ENCODE results near the gene OPCML. TPM values are rescaled to one million over a fixed set of nuclear protein-coding genes. Genes with fewer than 3 reads are reported as not detected.

OPCML gene
- total RNA-seq, 1 experiment from 2014 or later: 0.13 TPM

DNA sequence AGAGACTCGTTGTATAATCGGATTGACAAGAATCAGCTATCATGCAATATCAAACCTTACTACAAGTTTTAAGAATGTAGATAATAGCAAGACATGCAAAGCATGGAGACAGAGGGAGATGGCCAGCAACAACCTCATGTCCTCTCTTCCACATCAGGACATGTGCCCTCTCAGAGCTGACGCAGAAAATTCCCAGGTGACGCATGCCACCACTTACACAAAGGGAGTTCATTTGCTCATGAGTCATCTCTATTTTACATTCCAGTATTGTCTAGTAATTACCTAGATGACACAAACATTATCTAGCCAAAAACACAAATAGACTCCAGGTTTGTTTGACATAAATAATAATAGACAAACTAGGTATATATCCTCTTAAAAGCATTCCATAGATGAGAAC lies 38.1 kb upstream of the OPCML start:
- Histone ChIP-seq H3K36me3 (ENCODE audit: insufficient read depth, low read length, poor library complexity, severe bottlenecking) (no peaks in the 10 kb centered on the region), H3K9me3 (ENCODE audit: low read depth, low read length, poor library complexity, severe bottlenecking) (peaks cover 21% of the 10 kb centered on the region), H3K4me1 (ENCODE audit: insufficient read depth, low read length, poor library complexity, severe bottlenecking) (no peaks in the 10 kb centered on the region), H3K27me3 (replicated peaks; ENCODE audit: insufficient read depth, low read depth, low read length, poor library complexity) (peaks cover 4% of the 10 kb centered on the region), H3K4me3 (ENCODE audit: low read depth, low read length, poor library complexity, severe bottlenecking) (no peak overlapping the region), H3K27ac (ENCODE audit: low read depth, low read length, poor library complexity, severe bottlenecking) (no peak overlapping the region)
- DNase-seq (ENCODE audit: low spot score): no peak
- TF ChIP-seq EZH2 (IDR thresholded peaks at IDR 0.05; ENCODE audit: borderline replicate concordance, low read depth, low read length, poor library complexity, severe bottlenecking): no peak
- TF ChIP-seq, protein P1, sequence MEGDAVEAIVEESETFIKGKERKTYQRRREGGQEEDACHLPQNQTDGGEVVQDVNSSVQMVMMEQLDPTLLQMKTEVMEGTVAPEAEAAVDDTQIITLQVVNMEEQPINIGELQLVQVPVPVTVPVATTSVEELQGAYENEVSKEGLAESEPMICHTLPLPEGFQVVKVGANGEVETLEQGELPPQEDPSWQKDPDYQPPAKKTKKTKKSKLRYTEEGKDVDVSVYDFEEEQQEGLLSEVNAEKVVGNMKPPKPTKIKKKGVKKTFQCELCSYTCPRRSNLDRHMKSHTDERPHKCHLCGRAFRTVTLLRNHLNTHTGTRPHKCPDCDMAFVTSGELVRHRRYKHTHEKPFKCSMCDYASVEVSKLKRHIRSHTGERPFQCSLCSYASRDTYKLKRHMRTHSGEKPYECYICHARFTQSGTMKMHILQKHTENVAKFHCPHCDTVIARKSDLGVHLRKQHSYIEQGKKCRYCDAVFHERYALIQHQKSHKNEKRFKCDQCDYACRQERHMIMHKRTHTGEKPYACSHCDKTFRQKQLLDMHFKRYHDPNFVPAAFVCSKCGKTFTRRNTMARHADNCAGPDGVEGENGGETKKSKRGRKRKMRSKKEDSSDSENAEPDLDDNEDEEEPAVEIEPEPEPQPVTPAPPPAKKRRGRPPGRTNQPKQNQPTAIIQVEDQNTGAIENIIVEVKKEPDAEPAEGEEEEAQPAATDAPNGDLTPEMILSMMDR (conservative IDR thresholded peaks at IDR 0.05; ENCODE audit: low read depth, low read length): no peak
- POLR2A ChIA-PET (ENCODE audit: low non-redundant PET): no interaction called here
- intact Hi-C loops (cut with micrococcal nuclease; ENCODE audit: unreplicated experiment): no loop called here
- CTCF ChIA-PET: no interaction called here
- BruUV-seq (replicated peaks): no TSS peak

DNA sequence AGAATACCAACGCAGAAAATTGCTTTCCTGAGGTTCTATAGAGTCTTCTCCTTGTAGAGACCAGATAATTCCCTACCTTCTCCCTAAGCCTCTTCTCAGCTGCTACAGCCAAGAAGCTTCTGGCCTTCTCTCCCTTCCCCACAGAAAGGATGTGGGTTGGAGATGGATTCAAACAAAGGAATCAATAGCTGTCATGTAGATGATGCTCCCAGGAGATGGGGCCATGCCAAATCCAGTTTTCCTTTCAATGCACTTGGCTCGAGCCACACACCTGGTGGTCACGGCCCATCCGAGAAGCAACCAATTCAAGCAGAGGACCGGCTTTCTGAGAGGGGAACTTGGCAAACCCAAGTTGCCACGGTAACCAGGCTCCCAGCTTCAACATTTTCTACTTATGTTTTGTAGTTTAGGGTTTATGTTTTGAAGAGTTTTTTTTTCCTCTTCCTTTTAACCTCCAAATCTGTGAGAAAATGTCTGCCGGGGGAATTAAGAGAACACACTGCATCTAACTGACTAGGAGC lies 31.3 kb upstream of the OPCML start:
- intact Hi-C loops (cut with micrococcal nuclease; ENCODE audit: unreplicated experiment): no loop called here
- no peak for DNase-seq (ENCODE audit: low spot score)
- no TSS peak for BruUV-seq (replicated peaks)
- Histone ChIP-seq H3K27me3 (replicated peaks; ENCODE audit: insufficient read depth, low read depth, low read length, poor library complexity) (peaks cover 4% of the 10 kb centered on the region), H3K9me3 (ENCODE audit: low read depth, low read length, poor library complexity, severe bottlenecking) (peaks cover 15% of the 10 kb centered on the region), H3K4me3 (ENCODE audit: low read depth, low read length, poor library complexity, severe bottlenecking) (no peak overlapping the region), H3K4me1 (ENCODE audit: insufficient read depth, low read length, poor library complexity, severe bottlenecking) (no peaks in the 10 kb centered on the region), H3K36me3 (ENCODE audit: insufficient read depth, low read length, poor library complexity, severe bottlenecking) (no peaks in the 10 kb centered on the region), H3K27ac (ENCODE audit: low read depth, low read length, poor library complexity, severe bottlenecking) (no peak overlapping the region)
- TF ChIP-seq, protein P1 (conservative IDR thresholded peaks at IDR 0.05; ENCODE audit: low read depth, low read length): no peak
- no peak for TF ChIP-seq EZH2 (IDR thresholded peaks at IDR 0.05; ENCODE audit: borderline replicate concordance, low read depth, low read length, poor library complexity, severe bottlenecking)
- POLR2A ChIA-PET (ENCODE audit: low non-redundant PET): no interaction called here
- CTCF ChIA-PET: no interaction called here

DNA sequence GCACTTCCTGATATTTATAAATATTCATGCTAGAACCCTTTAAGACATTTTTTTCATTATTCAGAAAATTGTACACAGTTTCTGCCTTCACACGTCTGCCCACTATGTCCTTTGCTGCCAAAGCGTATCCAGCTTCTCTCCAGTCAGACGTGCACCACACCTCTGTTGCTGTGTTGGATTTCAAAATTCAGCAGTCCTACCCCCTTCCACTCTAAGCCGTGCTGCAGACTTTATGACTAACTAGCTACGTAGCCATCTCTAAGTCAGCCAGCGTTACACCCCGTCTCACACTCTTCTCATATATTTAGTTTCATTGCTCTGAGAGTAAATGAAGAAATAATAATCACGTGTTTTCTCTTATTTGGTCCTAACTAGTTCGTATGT lies 28.2 kb upstream of the OPCML start:
- H3K27me3 ChIP-seq (replicated peaks; ENCODE audit: insufficient read depth, low read depth, low read length, poor library complexity): no peaks in the 10 kb centered on the region
- H3K27ac ChIP-seq (ENCODE audit: low read depth, low read length, poor library complexity, severe bottlenecking): no peak overlapping the region
- no TSS peak for BruUV-seq (replicated peaks)
- ChIA-PET POLR2A (ENCODE audit: low non-redundant PET) (no interaction called here), CTCF (no interaction called here)
- intact Hi-C loops (cut with micrococcal nuclease; ENCODE audit: unreplicated experiment): no loop called here
- TF ChIP-seq, protein P1 (conservative IDR thresholded peaks at IDR 0.05; ENCODE audit: low read depth, low read length): no peak
- TF ChIP-seq EZH2 (IDR thresholded peaks at IDR 0.05; ENCODE audit: borderline replicate concordance, low read depth, low read length, poor library complexity, severe bottlenecking): no peak
- H3K9me3 ChIP-seq (ENCODE audit: low read depth, low read length, poor library complexity, severe bottlenecking): peaks cover 23% of the 10 kb centered on the region
- no peak for DNase-seq (ENCODE audit: low spot score)
- H3K36me3 ChIP-seq (ENCODE audit: insufficient read depth, low read length, poor library complexity, severe bottlenecking): no peaks in the 10 kb centered on the region
- no peak overlapping the region for H3K4me3 ChIP-seq (ENCODE audit: low read depth, low read length, poor library complexity, severe bottlenecking)
- no peaks in the 10 kb centered on the region for H3K4me1 ChIP-seq (ENCODE audit: insufficient read depth, low read length, poor library complexity, severe bottlenecking)

Data from A673 (cell line).